ENCODE data around the gene WDFY2.

DNA sequence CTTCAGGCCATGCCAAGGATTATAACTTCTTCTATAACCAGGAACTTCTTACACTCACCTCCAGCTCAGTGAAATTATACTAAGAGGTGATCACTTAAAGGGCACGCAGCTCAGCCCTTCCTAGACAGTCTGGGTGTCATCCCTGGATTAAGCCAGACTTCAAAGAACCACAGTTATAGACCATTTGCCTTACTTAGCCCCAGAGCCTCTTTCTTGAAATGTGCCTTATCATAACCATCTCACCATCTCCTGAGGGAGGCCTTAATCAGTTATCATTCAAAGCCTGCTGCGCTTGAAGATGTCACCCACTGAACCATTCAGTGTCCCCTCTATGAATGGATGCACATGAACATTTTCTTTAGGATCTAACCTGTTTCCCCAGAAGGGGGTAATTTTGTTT is 229.8 kb downstream of the WDFY2 start:
- TF ChIP-seq POLR2AphosphoS5 (IDR thresholded peaks at IDR 0.05) (no peak), CTCF (IDR thresholded peaks at IDR 0.05) (no peak), EP300 (IDR thresholded peaks at IDR 0.05) (no peak)

All from stomach (tissue), 4 donors.